AG09319 (cell line): ENCODE data around the gene LRIT1.

Experiments
- DNase-seq: peaks from one replicate; pipeline ENCODE4 v3.0.0-alpha.2; 2010; ENCODE audit warnings: low read depth; ENCODE audit errors: extremely low read depth
- CTCF ChIP-seq: IDR thresholded peaks from 2 replicates; pipeline ENCODE4 v1.5.1; 2011; ENCODE audit warnings: low read depth, mild to moderate bottlenecking, inconsistent platforms, low read length, moderate library complexity

LRIT1 gene

GRCh38 chr10:84247496-84247895, 6.2 kb upstream of the LRIT1 start:
- DNase-seq, result no peak
- no peak for TF ChIP-seq CTCF

- no peak for DNase-seq
These were observed 3.4 kb upstream of the LRIT1 start, which contains the start of gene RGR for GRCh38 chr10:84244651-84245270. TSS of gene RGR (plus strand) at chr10:84245053. CDS start at chr10:84245091, 38 bp downstream.

GRCh38 chr10:84243759-84244158, 2.4 kb upstream of the LRIT1 start:
- no peak for TF ChIP-seq CTCF
- DNase-seq, result no peak

More at GRCh38 chr10:84244651-84245270, 3.4 kb upstream of the LRIT1 start, which contains the start of gene RGR:
- TF ChIP-seq CTCF, result no peak

GRCh38 chr10:84238909-84239308, 2.4 kb downstream of the LRIT1 start:
- no peak for DNase-seq
- TF ChIP-seq CTCF, result no peak

GRCh38 chr10:84237199-84238051, 3.9 kb downstream of the LRIT1 start:
- TF ChIP-seq CTCF, result no peak
- no peak for DNase-seq

GRCh38 chr10:84236807-84237198, 4.5 kb downstream of the LRIT1 start:
- TF ChIP-seq CTCF, result no peak
- DNase-seq, result no peak

GRCh38 chr10:84235096-84235495, 6.2 kb downstream of the LRIT1 start:
- no peak for TF ChIP-seq CTCF
- no peak for DNase-seq
